Stimulated activated CD4-positive, alpha-beta T cell treated with anti-CD3 and anti-CD28 coated beads, Interleukin-1b, Interleukin-23, amount 100 ng/mL, for 4 hours (primary cell): ENCODE data around the gene MAD1L1.
"Not testable (repeated sequence)": the region's sequence is repeated elsewhere in the genome, so short reads cannot be mapped to it uniquely, and the experiment has no call there.

ENCODE experiments used
- DNase-seq, 2 donors: peaks; one replicate each; pipeline ENCODE4 v3.0.0-alpha.2; 2020; ENCODE audit warnings: low read depth in 2 of 2

MAD1L1 gene

DNA sequence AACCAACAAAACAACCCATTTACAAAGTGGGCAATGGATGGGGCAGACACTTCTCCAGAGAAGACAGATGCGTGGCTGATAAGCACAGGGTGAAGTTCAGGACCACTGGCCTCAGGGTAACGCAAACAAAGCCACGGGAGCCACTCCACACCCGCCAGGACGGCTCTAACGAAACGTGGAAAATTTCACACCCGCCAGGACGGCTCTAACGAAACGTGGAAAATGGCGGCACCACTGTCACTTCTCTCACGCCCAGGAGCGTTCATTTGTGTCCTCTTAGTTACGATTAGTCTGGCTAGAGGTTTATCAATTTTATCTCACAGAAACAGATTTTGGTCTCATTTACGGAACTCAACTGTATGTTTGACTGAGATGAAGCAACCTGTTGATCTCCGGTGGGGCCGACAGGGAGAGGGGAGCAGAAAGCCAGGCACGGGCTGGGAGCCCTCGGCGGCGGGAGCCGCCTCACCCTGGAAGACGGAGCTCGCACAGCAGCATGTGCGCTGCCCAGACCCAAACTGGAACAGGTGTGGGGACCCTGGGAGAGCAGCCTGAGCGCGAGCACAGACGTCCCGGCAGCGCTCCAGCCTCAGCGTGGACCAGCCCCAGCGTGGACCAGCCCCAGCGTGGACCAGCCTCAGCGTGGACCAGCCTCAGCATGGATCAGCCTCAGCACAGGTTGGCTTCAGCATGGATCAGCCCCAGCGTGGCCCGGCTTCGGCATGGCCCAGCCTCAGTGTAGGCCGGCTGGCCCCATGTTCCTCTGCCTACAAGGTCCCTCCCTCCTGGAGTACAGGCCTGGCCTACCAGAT is 243.5 kb downstream of the MAD1L1 start:
- DNase-seq: no peak

DNA sequence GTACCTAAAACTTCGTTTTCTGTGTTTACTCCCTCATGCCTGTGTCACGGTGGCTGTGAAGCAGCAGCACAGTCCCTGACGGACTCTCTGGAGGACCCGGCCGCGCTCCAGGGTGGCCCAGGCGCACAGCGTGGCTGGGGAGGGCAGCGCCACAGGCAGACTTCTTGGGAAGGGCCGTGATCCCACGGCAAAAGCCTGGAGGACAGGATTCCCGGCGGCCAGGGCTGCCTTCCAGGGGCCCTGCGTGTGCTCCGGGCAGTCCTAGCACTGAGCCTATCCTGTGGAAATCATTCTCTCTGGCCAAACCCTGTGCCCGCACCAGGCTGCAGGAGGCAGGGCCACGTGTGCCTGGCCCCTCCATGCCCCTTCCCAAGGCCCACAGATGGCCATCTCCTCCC is 244.2 kb downstream of the MAD1L1 start:
- no peak for DNase-seq

DNA sequence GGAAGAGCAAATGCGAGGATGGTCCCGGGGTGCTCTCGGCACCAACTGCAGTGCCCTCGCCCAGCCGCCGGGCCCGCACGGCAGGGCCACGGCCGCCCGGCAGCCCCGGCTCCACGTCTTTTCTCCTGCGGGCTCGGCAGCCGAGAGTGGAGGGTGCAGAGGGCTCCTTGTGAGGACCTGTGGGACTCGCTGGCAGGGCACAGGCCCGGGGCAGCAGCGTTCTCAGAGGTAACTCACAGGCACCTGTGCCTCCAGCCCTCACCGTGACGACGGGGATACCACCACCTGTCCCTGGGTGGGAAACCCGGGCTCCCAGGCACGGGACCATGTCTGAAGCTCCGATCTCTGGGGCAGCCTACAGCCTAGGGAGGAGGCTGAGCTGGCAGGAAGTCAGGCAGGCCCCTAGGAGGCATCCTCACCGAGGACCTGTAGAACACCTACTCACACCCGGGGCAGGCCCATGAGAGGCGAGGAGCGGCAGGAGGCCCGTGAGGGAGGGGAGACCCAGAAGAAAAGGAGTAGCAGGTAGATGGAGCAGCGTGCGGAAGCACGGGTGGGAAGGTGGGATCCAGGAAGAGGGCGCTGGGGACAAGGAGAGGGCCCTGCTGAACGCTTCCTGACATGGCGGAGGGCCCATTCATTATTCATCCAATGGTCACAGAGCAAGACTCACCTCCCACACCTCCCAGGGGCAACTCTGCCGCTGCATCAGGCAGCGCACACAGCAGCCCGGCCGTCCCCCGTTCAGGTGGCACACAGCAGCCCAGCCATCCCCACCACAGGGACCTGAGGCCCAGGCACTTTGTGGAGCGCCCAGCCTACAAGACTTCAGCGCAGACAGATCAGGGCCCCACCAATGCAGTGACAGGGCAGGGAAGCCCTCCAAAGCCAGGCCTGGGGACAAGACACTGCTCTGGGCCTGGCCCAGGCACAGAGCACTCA is 244.9 kb downstream of the MAD1L1 start:
- no peak for DNase-seq

DNA sequence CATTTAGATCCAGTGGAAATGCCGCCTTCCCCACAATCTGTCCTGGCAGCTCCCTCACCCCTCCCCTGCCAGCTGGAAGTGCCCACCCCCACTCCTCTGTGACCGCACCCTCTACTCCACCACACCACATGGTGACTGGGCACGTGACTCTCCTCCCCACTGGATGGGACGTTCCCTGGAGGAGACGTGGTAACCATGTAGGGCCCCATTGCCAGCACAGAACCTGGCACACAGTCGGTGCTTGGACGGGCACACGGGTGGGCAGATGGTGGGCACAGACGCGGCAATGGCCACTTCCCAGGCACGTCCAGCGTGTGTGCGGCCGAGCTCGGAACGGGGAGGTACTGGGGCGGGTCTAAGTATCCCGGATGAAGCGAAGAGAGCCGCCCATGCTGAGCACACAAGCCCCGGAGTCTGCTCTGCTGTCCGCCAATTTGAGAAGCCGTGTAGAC is 245.6 kb downstream of the MAD1L1 start:
- no peak for DNase-seq

DNA sequence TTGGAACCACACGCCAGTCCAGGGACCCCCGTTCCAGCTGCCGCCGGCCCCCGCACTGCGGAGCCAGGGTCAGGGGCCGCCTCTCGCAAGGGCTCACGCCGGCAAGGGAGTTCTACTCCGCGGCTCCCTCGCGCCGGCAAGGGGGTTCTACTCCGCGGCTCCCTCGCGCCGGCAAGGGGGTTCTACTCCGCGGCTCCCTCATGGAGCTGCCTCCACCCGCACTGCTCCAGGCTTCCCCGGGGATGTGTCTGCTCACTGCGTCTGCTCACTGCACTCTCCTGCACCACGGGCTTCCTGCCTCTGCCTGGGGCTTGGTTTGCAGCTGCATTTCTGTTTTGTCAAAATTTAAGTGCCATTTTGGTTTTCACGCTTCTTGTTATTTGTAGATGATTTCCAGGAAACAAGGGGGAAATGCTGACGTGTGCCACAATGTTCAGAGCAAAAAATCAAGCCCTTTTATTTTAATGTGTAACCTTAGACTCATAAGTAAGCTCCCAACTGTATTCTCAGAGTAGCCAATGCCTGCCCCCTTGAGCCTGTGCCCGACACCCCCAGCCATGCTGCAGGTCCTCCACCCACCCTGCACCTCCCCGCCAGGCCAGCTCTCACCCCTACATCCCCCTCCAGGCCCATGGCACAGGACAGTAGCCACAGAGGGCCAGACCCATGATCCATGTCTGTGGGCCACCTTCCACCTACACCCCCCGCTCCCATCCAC is 246.2 kb downstream of the MAD1L1 start:
- no peak for DNase-seq

DNA sequence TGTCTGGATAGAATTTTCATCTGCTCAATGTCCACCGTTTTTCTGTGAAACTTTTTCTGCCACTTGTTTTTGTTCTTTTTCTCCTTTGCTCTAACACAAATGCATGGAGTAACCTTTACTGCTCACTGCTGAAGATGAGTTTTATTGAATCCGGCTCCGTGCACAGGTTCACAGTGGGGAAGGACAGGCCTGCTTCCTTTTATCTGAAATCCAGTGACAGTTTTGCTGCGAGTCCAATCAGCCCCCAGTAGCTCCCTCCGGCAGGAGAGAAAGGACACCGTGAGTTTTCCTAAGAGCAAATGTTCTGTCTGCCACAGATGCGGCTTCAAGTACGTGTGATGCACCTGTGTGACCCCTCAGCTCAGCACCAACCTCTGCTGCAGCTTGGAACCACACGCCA is 246.8 kb downstream of the MAD1L1 start:
- no peak for DNase-seq

DNA sequence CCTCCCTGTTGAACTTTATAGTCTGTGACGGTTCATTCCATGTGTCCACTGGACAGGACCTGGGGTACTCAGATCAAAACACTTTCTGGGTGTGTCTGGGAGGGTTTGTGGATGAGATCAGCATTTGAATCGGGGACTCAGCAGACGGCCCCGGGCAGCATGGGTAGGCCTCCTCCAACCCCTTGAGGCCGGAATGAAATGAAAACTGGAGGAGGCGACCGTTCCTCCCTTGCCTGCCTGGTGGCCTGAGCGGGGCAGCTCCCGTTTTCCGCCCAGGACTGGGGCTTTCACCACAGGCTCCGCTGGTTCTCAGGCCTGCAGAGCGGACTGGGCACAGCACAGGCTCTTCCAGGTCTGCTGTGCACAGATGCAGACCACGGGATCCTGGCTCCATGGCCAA is 247.7 kb downstream of the MAD1L1 start:
- no peak for DNase-seq

DNA sequence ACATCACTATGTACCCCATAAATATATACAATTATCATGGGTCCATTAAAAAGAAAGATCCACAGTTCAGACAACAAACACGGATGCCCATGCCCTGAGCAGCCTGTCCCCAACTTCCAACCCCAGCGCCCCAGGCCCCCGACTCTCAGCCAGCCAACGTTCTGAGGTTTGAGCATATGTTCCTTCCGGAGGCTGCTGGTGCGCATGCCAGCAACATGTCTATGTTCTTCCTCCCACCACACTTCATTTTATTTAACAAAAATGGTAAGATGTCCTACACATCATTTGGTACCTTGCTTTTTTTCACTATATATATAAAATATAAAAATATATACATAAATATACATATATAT is 250.9 kb downstream of the MAD1L1 start:
- no peak for DNase-seq

DNA sequence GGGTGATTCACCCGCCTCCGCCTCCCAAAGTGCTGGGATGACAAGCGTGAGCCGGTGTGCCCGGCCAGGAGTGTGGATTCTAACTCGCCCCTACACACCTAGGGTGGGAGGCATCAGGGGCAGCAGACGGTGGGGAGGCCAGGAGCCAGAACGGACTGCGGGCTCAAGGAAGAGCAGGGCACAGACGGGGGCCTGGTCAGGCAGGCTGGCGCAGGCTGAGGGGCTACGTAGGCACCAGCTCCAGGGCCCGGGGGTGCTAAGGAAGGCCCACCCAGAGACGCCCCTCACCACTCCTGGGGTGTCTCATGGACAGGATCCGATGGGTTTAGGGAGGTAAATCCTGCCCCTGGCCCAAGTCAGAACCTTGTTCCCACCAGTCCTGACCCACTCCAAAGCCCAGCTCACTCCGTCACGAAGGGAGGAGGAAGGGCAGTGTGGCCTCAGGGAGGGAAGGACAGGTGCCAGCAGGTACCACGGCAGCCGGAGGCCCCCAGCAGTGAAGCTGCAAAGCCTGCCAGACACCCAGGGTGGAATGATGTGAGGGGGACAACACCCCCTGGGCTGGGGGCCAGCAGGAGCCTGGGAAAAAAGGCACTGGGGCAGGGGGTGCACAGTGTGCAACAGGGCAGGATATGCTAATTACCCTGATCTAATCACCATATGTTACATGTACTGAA is 251.4 kb downstream of the MAD1L1 start:
- no peak for DNase-seq

DNA sequence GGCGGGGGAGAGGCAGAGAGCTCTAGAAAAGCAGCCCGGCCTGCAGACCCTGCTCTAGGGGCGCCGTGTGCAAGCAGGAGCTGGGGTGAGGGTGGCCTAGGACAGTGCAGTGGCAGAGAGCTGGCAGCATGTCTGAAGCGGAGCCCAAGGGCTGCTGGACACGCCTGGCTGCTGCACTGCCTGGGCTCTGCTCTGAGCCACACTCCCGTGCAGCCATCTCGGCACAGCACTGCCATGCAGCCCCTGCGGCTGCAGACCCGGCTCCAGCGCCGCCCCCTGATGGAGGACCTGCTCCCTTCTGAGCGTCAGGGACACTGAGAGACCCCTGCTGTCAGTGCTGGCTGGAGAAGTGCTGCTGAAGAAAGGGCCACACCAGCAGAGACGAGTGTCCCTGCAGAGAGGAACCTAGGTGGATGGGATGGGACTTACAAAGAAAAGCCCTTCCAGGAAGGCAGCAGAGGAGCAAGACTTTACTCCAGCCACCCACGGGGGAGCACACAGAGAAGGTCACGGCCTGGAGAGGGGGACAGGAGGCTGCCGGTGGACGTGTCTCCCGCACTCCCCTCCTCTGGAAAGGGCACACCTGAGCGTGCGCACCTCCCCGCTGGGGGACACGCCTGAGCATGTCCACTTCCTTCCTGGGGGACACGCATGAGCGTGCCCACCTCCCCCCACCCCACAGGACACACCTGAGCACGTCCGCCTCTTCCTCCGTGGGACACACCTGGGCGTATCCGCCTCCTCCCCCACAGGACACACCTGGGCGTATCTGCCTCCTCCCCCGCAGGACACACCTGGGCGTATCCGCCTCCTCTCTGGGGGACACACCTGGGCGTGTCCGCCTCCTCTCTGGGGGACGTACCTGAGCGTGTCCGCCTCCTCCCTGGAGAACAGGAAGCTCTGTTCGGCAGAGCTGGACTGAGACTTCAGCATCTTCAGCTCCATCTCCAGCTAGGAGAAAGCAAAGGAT is 252.9 kb downstream of the MAD1L1 start:
- DNase-seq: no peak

DNA sequence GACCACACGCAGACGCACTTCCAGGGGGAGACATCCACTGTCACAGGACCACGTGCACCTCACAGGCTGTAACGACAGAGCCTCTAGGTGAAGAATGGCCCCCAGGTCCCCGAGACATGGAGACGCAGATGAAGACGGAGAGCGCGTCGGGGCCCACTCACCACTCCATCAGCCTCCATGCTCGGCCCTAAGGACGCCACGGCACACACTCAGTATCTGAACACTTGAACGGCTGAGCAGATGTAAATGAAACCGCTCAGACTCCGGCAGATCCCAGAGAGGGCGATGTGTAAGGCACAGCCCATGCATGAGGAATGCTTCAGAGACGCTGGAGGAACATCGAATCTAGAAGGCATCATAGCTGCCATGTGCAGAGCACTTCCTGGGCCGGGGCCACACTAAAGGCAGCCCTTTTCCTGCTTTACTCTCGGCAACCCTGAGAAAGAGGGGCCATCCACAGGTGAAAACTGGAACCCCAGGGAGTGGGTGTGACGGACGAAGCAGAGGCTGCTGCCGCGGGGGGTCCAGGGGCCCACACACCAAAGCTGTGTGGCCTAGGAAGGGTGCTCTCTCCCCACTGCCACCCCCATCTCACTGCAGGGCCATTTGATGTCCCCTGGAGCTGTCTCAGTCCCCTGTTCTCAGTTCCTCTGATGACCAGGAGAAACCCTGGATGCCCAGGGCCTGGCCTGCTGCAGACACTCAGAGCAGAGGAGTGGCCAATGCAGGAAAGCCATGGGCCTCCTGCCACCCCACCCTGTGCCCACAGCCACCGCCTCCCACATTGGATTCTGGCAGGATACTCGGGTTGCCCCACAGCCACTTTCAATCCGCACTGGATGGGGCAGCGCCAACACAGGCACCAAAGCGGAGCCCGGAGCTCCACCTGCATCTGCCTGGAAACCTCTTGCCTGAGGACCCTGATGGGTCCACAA is 253.8 kb downstream of the MAD1L1 start:
- DNase-seq: no peak

DNA sequence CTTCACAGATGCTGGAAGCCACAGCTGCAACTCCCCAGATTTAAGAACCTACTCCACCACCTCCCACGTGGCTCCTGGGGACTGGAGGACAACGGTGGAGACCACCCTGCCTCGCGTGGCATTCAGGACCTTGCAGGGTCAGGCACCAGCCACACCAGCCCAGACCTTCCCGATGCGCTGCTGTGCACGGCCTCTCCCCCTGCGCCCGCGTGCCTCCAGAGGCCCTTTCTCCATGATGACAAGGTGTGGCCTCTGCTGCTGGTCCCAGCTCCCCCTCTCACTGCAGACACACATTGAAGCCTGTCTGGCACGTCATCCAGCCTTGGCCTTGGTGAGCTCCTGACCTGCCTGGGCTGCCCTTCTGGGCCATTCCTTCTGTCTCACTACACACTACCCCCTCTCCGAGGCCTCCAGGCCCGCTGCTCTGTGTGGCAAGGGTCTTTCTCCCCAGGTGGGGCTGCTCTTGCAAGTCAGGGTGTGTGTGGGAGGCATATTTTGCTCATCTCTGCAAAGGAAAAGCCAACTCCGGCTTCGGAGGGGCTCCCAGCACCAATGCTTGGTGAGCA is 254.8 kb downstream of the MAD1L1 start:
- DNase-seq: no peak

DNA sequence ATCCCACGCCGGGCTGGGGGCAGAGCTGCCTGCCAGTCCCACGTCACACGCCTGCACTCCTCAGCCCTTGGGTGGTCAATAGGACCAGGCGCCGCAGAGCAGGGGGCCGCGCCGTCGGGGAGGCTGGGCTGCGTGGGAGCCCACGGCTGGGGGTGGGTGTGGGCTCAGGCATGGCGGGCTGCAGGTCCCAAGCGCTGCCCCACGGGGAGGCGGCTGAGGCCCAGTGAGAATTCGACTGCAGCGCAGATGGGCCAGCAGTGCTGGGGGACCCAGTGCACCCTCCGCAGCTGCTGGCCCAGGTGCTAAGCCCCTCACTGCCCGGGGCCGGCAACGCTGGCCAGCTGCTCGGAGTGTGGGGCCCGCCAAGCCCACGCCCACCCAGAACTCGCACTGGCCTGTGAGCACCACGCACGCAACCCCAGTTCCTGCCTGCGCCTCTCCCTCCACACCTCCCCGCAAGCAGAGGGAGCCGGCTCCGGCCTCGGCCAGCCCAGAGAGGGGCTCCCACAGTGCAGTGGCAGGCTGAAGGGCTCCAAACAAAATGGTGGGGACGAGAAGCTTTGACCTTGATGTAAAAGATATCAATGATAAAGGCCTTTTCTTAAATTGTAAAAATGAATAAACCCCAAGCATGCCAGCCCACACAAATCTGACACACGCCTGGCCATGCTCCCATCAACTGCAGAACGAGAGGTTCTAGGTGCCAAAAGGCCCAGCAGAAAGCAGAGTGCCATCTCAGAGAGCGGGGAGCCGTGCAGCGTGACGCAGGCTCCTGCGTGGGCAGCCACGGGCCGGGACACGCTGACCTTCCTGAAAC is 255.5 kb downstream of the MAD1L1 start:
- DNase-seq: no peak

DNA sequence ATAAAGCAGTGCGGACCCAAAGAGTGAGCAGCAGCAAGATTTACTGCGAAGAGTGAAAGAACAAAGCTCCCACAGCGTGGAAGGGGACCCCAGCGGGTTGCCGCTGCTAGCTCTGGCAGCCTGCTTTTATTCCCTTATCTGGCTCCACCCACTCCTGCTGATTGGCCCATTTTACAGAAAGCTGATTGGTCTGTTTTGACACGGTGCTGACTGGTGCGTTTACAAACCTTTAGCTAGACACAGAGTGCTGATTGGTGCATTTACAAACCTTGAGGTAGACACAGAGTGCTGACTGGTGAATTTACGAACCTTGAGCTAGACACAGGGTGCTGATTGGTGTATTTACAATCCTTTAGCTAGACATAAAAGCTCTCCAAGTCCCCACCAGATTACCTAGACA is 256.2 kb downstream of the MAD1L1 start:
- DNase-seq: not testable (repeated sequence)

DNA sequence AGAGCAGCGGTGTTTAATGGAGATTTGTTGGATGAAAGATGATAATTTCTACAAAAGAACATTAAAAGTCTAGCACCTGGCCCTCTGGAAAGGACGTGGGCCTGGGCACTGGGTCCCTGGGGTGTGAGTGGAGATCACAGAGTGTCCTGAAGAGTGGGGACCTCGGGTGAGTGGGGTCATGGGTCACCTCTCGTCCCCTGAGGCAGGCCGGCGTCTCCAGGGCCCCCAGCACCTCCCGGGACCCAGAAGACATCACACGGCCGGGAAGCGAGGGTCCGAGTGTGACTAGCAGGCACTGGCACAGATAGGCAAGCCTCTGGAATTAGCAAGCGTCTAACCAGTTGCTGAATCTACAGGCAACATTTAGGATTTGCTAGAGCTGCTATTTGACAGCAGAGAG is 257.2 kb downstream of the MAD1L1 start:
- DNase-seq: no peak

DNA sequence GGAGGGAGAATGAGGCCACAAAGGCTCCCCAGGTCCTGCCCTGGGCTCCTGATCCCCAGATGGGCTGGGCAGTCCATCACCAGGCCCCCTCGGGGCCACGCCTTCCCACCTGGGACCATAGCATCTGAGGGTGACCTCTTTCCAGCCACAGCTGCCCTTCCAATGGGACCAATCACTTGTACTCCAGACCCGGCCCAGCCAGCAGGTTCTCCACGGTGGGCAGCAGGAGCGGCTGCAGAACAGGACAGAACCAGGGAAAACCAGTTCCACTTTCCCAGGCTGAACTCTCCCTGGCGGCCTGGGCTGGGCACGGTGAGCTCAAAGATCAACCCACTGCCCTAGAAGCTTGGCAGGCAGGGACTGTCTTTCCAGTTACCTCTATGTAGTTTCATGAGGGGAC is 257.6 kb downstream of the MAD1L1 start:
- no peak for DNase-seq

DNA sequence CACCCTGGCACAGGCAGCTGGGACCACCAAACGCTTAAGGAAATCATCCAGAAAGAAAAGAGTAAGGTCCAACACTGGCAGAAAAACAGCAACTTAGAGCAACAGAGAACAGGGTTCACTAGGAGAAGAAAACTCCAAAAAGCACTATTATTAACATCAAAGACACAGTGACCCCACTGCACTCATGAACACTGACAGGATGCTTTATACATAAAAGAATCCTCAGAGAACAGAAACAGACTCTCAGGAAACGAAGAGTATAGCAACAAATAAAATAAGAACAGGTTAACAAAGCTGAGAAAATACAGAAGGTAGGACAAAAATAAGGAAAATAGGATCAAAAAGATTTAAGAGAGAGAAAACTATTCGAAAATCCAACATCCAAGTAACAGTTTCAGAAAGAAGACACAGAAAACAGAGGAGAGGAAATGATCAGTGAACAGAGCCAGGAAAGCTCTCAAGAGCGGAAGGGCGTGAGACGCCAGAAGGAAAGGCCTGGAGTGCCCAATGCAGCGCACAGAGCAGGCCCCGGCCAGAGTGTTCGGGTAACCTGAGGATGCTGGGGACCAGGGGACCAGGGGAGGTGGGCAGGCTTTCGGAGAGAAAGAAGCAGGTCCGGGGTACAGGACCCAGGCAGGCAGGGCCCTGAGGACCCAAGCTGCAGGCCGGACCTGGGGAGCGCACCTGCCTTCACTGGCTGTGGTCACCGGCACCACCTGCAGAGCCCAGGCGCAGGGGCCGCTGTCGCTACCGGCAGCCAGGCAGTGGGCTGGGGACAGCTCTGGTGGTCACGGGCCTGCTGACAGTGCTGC is 258.2 kb downstream of the MAD1L1 start:
- DNase-seq: no peak
